Panc1 (cell line): Measurements from ENCODE around the gene PFKFB4.

ENCODE experiments used
- POLR2AphosphoS5 ChIP-seq: IDR thresholded peaks from 2 replicates; pipeline ENCODE4 v1.6.1; 2012; ENCODE audit warnings: mild to moderate bottlenecking, low read depth, low read length, moderate library complexity
- SIN3A ChIP-seq: IDR thresholded peaks from 2 replicates; pipeline ENCODE4 v1.6.1; 2012; ENCODE audit warnings: low read depth, mild to moderate bottlenecking, low read length, moderate library complexity, borderline replicate concordance; ENCODE audit not compliant: insufficient read depth
- TF ChIP-seq, protein P1 (sequence below): fragments of 450-650 bp; IDR thresholded peaks from 2 replicates; pipeline ENCODE4 v1.5.1; 2017; ENCODE audit warnings: mild to moderate bottlenecking
- TF ChIP-seq, protein P2 (sequence below), 2 experiments: IDR thresholded peaks; 2 replicates each; pipeline ENCODE4 v1.6.1; 2011 to 2012; ENCODE audit warnings: low read depth in 2 of 2, control low read depth in 1 of 2, low read length in 1 of 2, mild to moderate bottlenecking in 1 of 2, moderate library complexity in 1 of 2; ENCODE audit not compliant: insufficient read depth in 1 of 2

DNA sequence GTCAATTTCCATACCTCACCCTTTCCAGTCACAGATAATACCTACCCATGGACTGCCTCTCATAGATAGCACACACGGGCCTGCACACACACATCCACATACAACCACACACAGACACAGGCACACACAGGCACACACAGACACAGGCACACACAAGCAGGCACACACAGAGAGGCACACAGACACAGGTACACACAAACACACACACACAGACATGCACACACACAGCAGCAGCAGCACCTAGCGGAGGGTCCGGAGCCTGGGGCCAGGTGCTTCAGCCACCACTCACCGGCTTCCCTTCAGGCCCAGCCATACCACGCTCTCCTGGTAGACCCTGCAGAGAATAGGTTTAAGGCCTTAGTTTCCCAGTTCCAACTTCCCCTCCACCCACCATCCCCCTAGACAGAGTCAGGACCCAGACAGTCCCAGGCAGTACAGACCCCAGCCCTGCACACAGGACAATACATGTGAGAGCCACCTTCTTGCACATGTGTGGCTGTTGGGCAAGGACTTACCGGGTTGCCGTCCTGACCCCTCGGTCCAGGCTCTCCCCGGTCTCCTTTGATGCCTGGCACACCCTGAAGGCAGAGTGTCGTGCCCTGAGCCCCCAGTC lies 17.5 kb upstream of the PFKFB4 start:
- TF ChIP-seq, protein P1, sequence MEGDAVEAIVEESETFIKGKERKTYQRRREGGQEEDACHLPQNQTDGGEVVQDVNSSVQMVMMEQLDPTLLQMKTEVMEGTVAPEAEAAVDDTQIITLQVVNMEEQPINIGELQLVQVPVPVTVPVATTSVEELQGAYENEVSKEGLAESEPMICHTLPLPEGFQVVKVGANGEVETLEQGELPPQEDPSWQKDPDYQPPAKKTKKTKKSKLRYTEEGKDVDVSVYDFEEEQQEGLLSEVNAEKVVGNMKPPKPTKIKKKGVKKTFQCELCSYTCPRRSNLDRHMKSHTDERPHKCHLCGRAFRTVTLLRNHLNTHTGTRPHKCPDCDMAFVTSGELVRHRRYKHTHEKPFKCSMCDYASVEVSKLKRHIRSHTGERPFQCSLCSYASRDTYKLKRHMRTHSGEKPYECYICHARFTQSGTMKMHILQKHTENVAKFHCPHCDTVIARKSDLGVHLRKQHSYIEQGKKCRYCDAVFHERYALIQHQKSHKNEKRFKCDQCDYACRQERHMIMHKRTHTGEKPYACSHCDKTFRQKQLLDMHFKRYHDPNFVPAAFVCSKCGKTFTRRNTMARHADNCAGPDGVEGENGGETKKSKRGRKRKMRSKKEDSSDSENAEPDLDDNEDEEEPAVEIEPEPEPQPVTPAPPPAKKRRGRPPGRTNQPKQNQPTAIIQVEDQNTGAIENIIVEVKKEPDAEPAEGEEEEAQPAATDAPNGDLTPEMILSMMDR, result no peak
- TF ChIP-seq, protein P2, sequence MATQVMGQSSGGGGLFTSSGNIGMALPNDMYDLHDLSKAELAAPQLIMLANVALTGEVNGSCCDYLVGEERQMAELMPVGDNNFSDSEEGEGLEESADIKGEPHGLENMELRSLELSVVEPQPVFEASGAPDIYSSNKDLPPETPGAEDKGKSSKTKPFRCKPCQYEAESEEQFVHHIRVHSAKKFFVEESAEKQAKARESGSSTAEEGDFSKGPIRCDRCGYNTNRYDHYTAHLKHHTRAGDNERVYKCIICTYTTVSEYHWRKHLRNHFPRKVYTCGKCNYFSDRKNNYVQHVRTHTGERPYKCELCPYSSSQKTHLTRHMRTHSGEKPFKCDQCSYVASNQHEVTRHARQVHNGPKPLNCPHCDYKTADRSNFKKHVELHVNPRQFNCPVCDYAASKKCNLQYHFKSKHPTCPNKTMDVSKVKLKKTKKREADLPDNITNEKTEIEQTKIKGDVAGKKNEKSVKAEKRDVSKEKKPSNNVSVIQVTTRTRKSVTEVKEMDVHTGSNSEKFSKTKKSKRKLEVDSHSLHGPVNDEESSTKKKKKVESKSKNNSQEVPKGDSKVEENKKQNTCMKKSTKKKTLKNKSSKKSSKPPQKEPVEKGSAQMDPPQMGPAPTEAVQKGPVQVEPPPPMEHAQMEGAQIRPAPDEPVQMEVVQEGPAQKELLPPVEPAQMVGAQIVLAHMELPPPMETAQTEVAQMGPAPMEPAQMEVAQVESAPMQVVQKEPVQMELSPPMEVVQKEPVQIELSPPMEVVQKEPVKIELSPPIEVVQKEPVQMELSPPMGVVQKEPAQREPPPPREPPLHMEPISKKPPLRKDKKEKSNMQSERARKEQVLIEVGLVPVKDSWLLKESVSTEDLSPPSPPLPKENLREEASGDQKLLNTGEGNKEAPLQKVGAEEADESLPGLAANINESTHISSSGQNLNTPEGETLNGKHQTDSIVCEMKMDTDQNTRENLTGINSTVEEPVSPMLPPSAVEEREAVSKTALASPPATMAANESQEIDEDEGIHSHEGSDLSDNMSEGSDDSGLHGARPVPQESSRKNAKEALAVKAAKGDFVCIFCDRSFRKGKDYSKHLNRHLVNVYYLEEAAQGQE (IDR thresholded peaks at IDR 0.05; ENCODE audit: insufficient read depth in 1 of 2, low read depth in 2 of 2, low read length in 1 of 2), result no peak
- no peak for TF ChIP-seq POLR2AphosphoS5
- TF ChIP-seq SIN3A, result no peak
